Mesothelial cell of epicardium (in vitro differentiated cells): Measurements from ENCODE around the gene COL4A2. TPM values are rescaled to one million over a fixed set of nuclear protein-coding genes. Genes with fewer than 3 reads are reported as not detected.

Experiments
- DNase-seq, 2 experiments: peaks; one replicate each; pipeline ENCODE4 v3.0.0; 2021; ENCODE audit warnings: low spot score in 2 of 2; ENCODE audit not compliant: unreplicated experiment in 2 of 2
- H3K27ac Mint-ChIP-seq: 2 replicates; pipeline ENCODE4 v1.8.0; 2021; ENCODE audit warnings: mixed read lengths
- H3K27me3 Mint-ChIP-seq: 2 replicates; pipeline ENCODE4 v1.8.0; 2021; ENCODE audit warnings: low read depth, mixed read lengths
- H3K36me3 Mint-ChIP-seq: 2 replicates; pipeline ENCODE4 v1.8.0; 2021; ENCODE audit warnings: mixed read lengths
- H3K4me1 Mint-ChIP-seq: 2 replicates; pipeline ENCODE4 v1.8.0; 2021; ENCODE audit warnings: mixed read lengths
- H3K4me3 Mint-ChIP-seq: 2 replicates; pipeline ENCODE4 v1.8.0; 2021; ENCODE audit warnings: mild to moderate bottlenecking, moderate library complexity, mixed read lengths
- H3K9me3 Mint-ChIP-seq: 2 replicates; pipeline ENCODE4 v1.8.0; 2021; ENCODE audit warnings: mixed read lengths
- CTCF ChIP-seq: fragments of 200-600 bp; sonication (generic); IDR thresholded peaks from one replicate; pipeline ENCODE4 v1.5.0; 2021; ENCODE audit warnings: antibody characterized with exemption; ENCODE audit not compliant: unreplicated experiment
- total RNA-seq: library from RNA; stranded (reverse); gene quantifications from 3 replicates; pipeline ENCODE4 v1.2.1, GENCODE V29; 2021

The COL4A2 gene
- total RNA-seq, 1 donor from 2014 or later, result 469 TPM

DNA sequence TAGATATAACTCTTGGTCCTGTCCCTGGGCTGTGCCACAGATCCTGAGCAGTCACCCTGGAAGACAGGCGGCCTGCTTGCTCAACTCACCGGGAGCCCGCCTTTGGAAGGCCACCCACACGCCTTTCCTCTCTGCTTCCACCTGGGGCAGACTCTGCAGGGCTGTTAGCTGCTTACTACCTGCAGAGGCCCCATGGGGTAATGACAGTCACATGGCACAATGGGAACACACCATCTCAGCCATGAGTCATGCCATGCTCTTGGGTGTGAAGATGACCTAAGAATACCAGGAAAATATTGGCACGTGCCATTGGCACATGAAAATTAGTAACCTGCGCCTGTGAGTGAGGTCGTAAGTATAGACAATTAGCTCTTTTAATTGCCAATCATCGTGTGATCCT lies 108.6 kb downstream of the COL4A2 start:
- H3K36me3 Mint-ChIP-seq, result peaks cover 14% of the 10 kb centered on the region
- DNase-seq, result no peak
- H3K4me3 Mint-ChIP-seq, result no peak overlapping the region
- no peaks in the 10 kb centered on the region for H3K27me3 Mint-ChIP-seq
- peaks cover 59% of the 10 kb centered on the region for H3K4me1 Mint-ChIP-seq
- H3K27ac Mint-ChIP-seq, result no peak overlapping the region
- no peaks in the 10 kb centered on the region for H3K9me3 Mint-ChIP-seq
- TF ChIP-seq CTCF, result no peak

GRCh38 chr13:110416131-110417025 lies 109.3 kb downstream of the COL4A2 start:
- H3K27me3 Mint-ChIP-seq, result no peaks in the 10 kb centered on the region
- H3K4me1 Mint-ChIP-seq, result peaks cover 60% of the 10 kb centered on the region
- H3K4me3 Mint-ChIP-seq, result no peak overlapping the region
- TF ChIP-seq CTCF, result no peak
- peak overlapping the region; percentile 51 for H3K27ac Mint-ChIP-seq
- no peaks in the 10 kb centered on the region for H3K9me3 Mint-ChIP-seq
- peaks cover 14% of the 10 kb centered on the region for H3K36me3 Mint-ChIP-seq
- DNase-seq, result no peak

- Mint-ChIP-seq H3K9me3 (no peaks in the 10 kb centered on the region), H3K4me1 (peaks cover 60% of the 10 kb centered on the region), H3K27me3 (no peaks in the 10 kb centered on the region), H3K4me3 (no peak overlapping the region), H3K36me3 (peaks cover 14% of the 10 kb centered on the region), H3K27ac (peak overlapping the region; percentile 89)
- TF ChIP-seq CTCF, result no peak
- no peak for DNase-seq
These were observed 111.9 kb downstream of the COL4A2 start for GRCh38 chr13:110418944-110419343.

DNA sequence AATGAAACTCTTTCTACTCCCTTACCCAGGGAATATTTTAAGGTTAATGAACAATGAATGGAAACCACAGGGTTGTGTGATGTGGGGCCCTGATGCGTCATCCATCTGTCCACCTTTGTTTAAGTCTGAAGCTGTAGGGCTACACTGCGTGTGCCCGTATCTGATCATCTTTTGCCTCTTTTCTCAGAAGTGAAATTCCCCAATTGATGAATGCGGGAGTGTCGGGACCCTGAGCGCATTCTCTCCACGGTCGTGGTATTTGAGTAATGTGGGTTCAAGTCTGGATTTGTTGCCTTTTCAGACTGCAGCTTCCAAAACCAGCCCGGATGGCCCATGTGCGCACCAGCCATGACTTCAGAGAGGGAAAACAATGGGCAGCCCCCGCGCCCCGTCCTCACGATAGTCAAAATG lies 112.3 kb downstream of the COL4A2 start:
- peaks cover 60% of the 10 kb centered on the region for H3K4me1 Mint-ChIP-seq
- DNase-seq, result no peak
- H3K9me3 Mint-ChIP-seq, result no peaks in the 10 kb centered on the region
- no peak overlapping the region for H3K4me3 Mint-ChIP-seq
- no peak for TF ChIP-seq CTCF
- H3K27ac Mint-ChIP-seq, result peak overlapping the region; percentile 89
- H3K27me3 Mint-ChIP-seq, result no peaks in the 10 kb centered on the region
- H3K36me3 Mint-ChIP-seq, result peaks cover 12% of the 10 kb centered on the region

DNA sequence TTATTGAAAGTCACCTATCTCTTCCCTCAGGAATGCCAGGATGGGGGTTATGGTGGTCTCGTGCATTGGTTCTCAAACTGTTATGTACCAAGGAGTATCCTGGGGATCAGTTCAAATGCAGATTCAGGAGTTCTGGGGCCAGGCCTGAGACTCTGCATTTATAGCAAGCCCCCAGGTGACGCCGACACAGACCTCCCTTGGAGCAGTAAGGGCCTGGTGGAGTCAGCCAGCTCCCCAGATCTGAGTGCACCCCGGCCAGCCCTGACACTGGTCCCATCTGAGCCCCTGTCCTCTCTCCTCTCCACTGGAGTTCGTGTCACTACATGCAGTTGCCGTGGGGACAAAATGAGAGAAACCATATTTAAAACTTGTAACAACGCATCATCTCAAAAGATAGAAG lies 112.9 kb downstream of the COL4A2 start:
- TF ChIP-seq CTCF, result no peak
- no peak overlapping the region for H3K27ac Mint-ChIP-seq
- no peak for DNase-seq
- peaks cover 60% of the 10 kb centered on the region for H3K4me1 Mint-ChIP-seq
- peaks cover 7% of the 10 kb centered on the region for H3K36me3 Mint-ChIP-seq
- H3K9me3 Mint-ChIP-seq, result no peaks in the 10 kb centered on the region
- no peaks in the 10 kb centered on the region for H3K27me3 Mint-ChIP-seq
- no peak overlapping the region for H3K4me3 Mint-ChIP-seq
